GM12891 (cell line): ENCODE data around the gene OR1M1.

ENCODE experiments used
- POLR2A ChIP-seq: IDR thresholded peaks from 2 replicates; pipeline ENCODE4 v1.6.1; 2011; ENCODE audit warnings: low read depth, low read length, control low read depth
- POLR2AphosphoS5 ChIP-seq: IDR thresholded peaks from 2 replicates; pipeline ENCODE4 v1.6.1; 2011; ENCODE audit warnings: low read depth, low read length, control low read depth
- POU2F2 ChIP-seq: IDR thresholded peaks from 2 replicates; pipeline ENCODE4 v1.6.1; 2011; ENCODE audit warnings: low read depth, mild to moderate bottlenecking, control low read depth, low read length, moderate library complexity
- SPI1 ChIP-seq: IDR thresholded peaks from 2 replicates; pipeline ENCODE4 v1.6.1; 2011; ENCODE audit warnings: low read depth, low read length, control low read depth
- TAF1 ChIP-seq: IDR thresholded peaks from 2 replicates; pipeline ENCODE4 v1.6.1; 2011; ENCODE audit warnings: low read depth, low read length, control low read depth

GRCh38 chr19:9065457-9066014 lies 21.3 kb upstream of the OR1M1 start:
- TF ChIP-seq POLR2A = no peak
- TF ChIP-seq TAF1 = no peak
- no peak for TF ChIP-seq POLR2AphosphoS5
- TF ChIP-seq POU2F2 = no peak
- TF ChIP-seq SPI1 = no peak
